Ovary (tissue), 9 donors: ENCODE data around the gene ITGA2. TPM values are rescaled to one million over a fixed set of nuclear protein-coding genes. Genes with fewer than 3 reads are reported as not detected.

ENCODE experiments used
- DNase-seq, 5 donors: peaks; one replicate each; pipeline ENCODE4 v3.0.0-alpha.2; 2019 to 2020
- H3K27ac ChIP-seq, 2 donors: fragments of 200-600 bp; one replicate each; pipeline versions ENCODE4 v1.5.1 to v1.8.0; 2019 to 2022
- H3K27me3 ChIP-seq: fragments of 200-600 bp; one replicate; pipeline ENCODE4 v1.8.0; 2022
- H3K36me3 ChIP-seq: fragments of 200-600 bp; sonication (generic); one replicate; pipeline ENCODE4 v1.5.1; 2019
- H3K4me1 ChIP-seq: one replicate; pipeline ENCODE4 v1.8.1; 2013; ENCODE audit warnings: mild to moderate bottlenecking, moderate library complexity; ENCODE audit not compliant: insufficient read depth
- H3K4me3 ChIP-seq: fragments of 200-600 bp; sonication (generic); one replicate; pipeline ENCODE4 v1.5.1; 2017
- H3K9me3 ChIP-seq, 2 donors: fragments of 200-600 bp in 1 of 2; sonication (generic) in 1 of 2; one replicate each; pipeline versions ENCODE4 v1.5.1 to v1.8.1; 2013 to 2019; ENCODE audit warnings: mild to moderate bottlenecking in 1 of 2, moderate library complexity in 1 of 2
- EP300 ChIP-seq: sonication (generic); formaldehyde crosslinking; IDR thresholded peaks from one replicate; pipeline ENCODE4 v1.6.1; 2017; ENCODE audit warnings: antibody characterized with exemption
- POLR2A ChIP-seq: fragments of 450-650 bp; IDR thresholded peaks from one replicate; pipeline ENCODE4 v1.6.1; 2017; ENCODE audit warnings: antibody characterized with exemption, mild to moderate bottlenecking, moderate library complexity
- WGBS, 3 donors: extraction: QIAGEN DNeasy Blood & Tissue Kit in 1 of 3; methylation state at CpG; one replicate each; pipeline versions ENCODE4 v1.1.5 to v1.1.7; 2013 to 2017; 5-methylcytosine and 5-hydroxymethylcytosine counted together
- intact Hi-C, 4 donors: fragments of 100-400 bp; cut with DNase I; formaldehyde crosslinking; loops; one replicate each; pipeline versions ENCODE4 v1.11.0 to v1.15.1; 2022 to 2023
- polyA plus RNA-seq, 2 donors: library from polyadenylated mRNA; stranded (reverse); fragments of 200-250 nt in 1 of 2; fragments of 350-450 nt in 1 of 2; fragmentation: Illumina TruSeq in 1 of 2; extraction: RNeasy Lipid Tissue Mini Kit (QIAGEN cat#74804) in 1 of 2; gene quantifications; one replicate each; pipeline ENCODE4 v1.2.3, GENCODE V29; 2013 to 2014
- total RNA-seq, 7 donors: library from RNA; depleted of rRNA in 2 of 7; stranded (reverse); fragments of >200 nt in 2 of 7; fragmentation: NEBNext Ultra II Directional in 3 of 7; extraction: Animal tissue kit (Norgen Biotek cat#: 25700) in 3 of 7; gene quantifications; one replicate each; pipeline versions ENCODE4 v1.1.0 to v1.2.4, GENCODE V29; 2016 to 2023
- TF ChIP-seq, protein P1 (sequence below), 3 donors: fragments of 450-650 bp in 2 of 3; fragments of 200-600 bp in 1 of 3; IDR thresholded peaks; one replicate each; pipeline versions ENCODE4 v1.5.1 to v1.8.0; 2016 to 2022; ENCODE audit warnings: antibody characterized with exemption in 3 of 3, mild to moderate bottlenecking in 1 of 3
- donor health status: DM: no; HTN: no; CAD: no; lungs with moderate emphysema.
- donor health status: DM: no; HTN: no; CAD: no.
- donor health status: Bipolar disorder and iron deficiency.
- donor health status: DM: yes; HTN: yes; CAD: no.
- donor health status: DM: no; HTN: no; CAD: no.
- donor health status: DM: yes; HTN: yes; CAD: no.

The ITGA2 gene
- total and polyA plus RNA-seq, 9 donors: 0.36 to 8.4 (median 1.7) TPM

DNA sequence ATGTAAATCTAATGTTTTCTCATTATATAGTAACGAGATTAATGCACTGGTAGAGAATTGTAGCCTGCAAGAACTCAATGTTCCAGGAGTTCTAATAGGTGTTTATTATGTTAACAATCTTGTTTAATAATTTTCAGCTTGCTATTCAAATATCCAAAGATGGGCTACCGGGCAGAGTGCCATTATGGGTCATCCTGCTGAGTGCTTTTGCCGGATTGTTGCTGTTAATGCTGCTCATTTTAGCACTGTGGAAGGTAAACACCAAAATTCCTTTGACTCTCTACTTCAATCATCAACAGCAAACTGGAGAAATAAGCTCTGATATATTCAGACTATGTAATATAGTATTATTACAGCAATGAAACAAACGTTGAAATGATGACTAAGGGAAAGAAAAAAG lies 41.9 kb upstream of the ITGA2 start:
- no peaks in the 10 kb centered on the region for H3K9me3 ChIP-seq
- 6 to 24% (median 9%) methylated on average over 4 of the region's 4 CpGs for WGBS, 3 donors
- no peak overlapping the region for H3K4me3 ChIP-seq
- no peak overlapping the region for H3K27ac ChIP-seq
- peak in 2 of 5 donors; percentile 31 to 38 for DNase-seq
- intact Hi-C loops: loop anchor here in 3 of 4 donors (5.0 to 10.0 kb wide), 2 partner anchors 145 to 148 kb away; no protein-coding TSS in a partner anchor
- no peaks in the 10 kb centered on the region for H3K27me3 ChIP-seq
- TF ChIP-seq, protein P1, sequence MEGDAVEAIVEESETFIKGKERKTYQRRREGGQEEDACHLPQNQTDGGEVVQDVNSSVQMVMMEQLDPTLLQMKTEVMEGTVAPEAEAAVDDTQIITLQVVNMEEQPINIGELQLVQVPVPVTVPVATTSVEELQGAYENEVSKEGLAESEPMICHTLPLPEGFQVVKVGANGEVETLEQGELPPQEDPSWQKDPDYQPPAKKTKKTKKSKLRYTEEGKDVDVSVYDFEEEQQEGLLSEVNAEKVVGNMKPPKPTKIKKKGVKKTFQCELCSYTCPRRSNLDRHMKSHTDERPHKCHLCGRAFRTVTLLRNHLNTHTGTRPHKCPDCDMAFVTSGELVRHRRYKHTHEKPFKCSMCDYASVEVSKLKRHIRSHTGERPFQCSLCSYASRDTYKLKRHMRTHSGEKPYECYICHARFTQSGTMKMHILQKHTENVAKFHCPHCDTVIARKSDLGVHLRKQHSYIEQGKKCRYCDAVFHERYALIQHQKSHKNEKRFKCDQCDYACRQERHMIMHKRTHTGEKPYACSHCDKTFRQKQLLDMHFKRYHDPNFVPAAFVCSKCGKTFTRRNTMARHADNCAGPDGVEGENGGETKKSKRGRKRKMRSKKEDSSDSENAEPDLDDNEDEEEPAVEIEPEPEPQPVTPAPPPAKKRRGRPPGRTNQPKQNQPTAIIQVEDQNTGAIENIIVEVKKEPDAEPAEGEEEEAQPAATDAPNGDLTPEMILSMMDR (IDR thresholded peaks at IDR 0.05): no peak
- no peak for TF ChIP-seq POLR2A
- H3K4me1 ChIP-seq: no peaks in the 10 kb centered on the region
- no peaks in the 10 kb centered on the region for H3K36me3 ChIP-seq

DNA sequence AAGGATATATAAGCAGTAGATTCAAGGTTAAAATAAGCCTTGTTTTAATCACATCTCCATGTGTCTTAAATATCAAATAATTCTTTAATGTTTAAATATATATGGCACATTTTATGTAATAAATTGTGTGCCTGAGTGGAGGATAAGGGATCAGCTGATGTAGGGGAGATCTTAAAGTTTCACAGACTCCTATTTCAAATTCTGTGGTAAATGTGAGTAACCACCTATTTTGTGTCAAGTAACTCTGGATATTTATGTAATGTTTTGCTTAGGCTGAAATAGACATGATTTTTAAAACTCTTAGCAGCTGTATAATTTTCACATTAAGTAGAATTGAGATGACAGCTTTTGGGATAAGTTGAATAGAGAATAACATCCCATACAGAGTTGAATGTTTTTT lies 41.3 kb upstream of the ITGA2 start:
- intact Hi-C loops: loop anchor here in 3 of 4 donors (5.0 to 10.0 kb wide), 2 partner anchors 144 to 147 kb away; no protein-coding TSS in a partner anchor
- no peak overlapping the region for H3K27ac ChIP-seq
- DNase-seq: no peak
- no peak overlapping the region for H3K4me3 ChIP-seq
- TF ChIP-seq POLR2A (no peak), EP300 (no peak)
- TF ChIP-seq, protein P1 (IDR thresholded peaks at IDR 0.05): no peak
- no peaks in the 10 kb centered on the region for H3K4me1 ChIP-seq
- no peaks in the 10 kb centered on the region for H3K36me3 ChIP-seq
- no peaks in the 10 kb centered on the region for H3K27me3 ChIP-seq
- no peaks in the 10 kb centered on the region for H3K9me3 ChIP-seq

DNA sequence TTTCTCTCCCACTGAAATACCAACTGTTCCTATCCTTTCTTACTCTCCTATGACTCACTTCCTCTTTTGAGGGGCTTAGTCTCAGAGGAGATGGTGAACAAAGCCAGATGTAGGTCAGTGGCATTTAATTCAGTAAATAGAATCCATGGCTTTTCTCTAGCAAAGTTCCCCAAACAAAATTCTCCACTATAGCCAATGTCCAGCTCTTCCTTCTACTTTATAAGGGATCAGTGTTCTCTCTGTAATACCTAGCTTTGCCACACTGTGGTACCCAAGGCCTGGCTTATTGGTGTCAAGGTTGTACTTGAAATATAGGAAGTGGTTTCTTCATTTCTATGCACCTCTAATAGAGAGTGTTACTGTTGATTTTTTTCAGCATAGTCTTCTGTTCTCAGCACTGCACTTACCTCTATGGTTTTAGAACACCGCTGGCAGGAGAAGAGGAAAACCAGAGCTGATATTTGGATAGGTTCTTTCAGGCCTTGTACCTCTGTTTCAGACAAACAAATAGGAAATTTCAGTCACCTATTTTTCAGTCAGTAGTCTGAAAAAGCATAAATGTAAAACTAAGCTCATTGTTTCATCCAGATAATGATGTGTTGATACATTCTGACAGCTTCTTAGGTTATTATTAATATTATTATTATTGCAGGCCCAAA lies 40.6 kb upstream of the ITGA2 start:
- H3K4me1 ChIP-seq: no peaks in the 10 kb centered on the region
- DNase-seq: peak; percentile 29 to 61 (median 36)
- H3K27me3 ChIP-seq: no peaks in the 10 kb centered on the region
- 44 to 49% (median 46%) methylated on average over 1 of the region's 1 CpG for WGBS, 3 donors
- intact Hi-C loops: loop anchor here in 3 of 4 donors (5.0 to 10.0 kb wide), 2 partner anchors 144 to 146 kb away; no protein-coding TSS in a partner anchor
- no peaks in the 10 kb centered on the region for H3K36me3 ChIP-seq
- no peaks in the 10 kb centered on the region for H3K9me3 ChIP-seq
- TF ChIP-seq POLR2A (no peak), EP300 (no peak)
- TF ChIP-seq, protein P1 (IDR thresholded peaks at IDR 0.05): peak; percentile 9 to 70 (median 63)
- H3K4me3 ChIP-seq: no peak overlapping the region
- H3K27ac ChIP-seq: no peak overlapping the region

DNA sequence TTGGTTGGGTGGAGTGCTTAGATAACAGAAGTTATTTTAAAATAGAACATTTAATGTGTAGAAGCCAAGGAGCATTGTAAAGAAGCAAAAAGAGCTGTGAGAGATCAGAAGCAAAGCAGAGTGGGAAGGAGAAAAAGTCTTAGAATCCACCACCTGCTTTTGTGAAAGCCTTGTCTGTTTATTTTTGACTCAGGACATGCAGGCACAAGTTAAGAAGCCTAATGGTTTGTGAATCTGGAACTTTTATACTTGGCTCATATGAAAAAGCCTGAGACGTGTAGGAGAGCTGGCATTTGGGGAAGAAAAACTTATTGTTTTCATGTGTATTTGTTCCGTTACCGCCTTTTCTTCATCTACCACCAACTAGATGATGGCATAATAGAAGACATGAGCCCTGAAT lies 38.5 kb upstream of the ITGA2 start:
- Histone ChIP-seq H3K4me3 (no peak overlapping the region), H3K36me3 (no peaks in the 10 kb centered on the region), H3K4me1 (no peaks in the 10 kb centered on the region), H3K9me3 (no peaks in the 10 kb centered on the region), H3K27me3 (no peaks in the 10 kb centered on the region), H3K27ac (no peak overlapping the region)
- WGBS, 3 donors: 85 to 94% (median 92%) methylated on average over 3 of the region's 3 CpGs
- no peak for DNase-seq
- no peak for TF ChIP-seq POLR2A
- intact Hi-C loops: loop anchor here in 1 of 4 donors (5.0 kb wide), 1 partner anchor 147 kb away; no protein-coding TSS in a partner anchor

DNA sequence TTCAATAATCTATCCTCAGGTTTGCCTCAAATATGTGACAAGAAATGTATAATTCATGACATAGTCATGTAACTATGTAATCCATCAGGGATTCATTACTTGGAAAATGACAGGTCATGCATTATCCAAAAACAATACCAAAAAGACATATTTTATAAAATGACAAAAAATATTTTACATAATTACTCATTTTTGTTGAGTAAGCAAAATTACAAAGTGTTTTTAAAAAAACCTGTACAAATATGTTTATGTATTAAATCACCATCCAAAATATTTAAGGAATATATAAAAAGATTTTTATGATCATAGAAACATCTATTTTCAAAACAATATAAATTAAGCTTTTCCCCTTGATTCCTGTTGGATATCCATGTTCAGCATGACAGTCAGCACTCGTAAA lies 36.7 kb upstream of the ITGA2 start:
- TF ChIP-seq, protein P1 (IDR thresholded peaks at IDR 0.05): no peak
- TF ChIP-seq EP300 (no peak), POLR2A (no peak)
- Histone ChIP-seq H3K36me3 (no peaks in the 10 kb centered on the region), H3K9me3 (no peaks in the 10 kb centered on the region), H3K27ac (no peak overlapping the region), H3K27me3 (no peaks in the 10 kb centered on the region), H3K4me3 (no peak overlapping the region), H3K4me1 (no peaks in the 10 kb centered on the region)
- intact Hi-C loops: loop anchor here in 1 of 4 donors (5.0 kb wide), 1 partner anchor 145 kb away; no protein-coding TSS in a partner anchor
- WGBS, 3 donors: 97 to 99% (median 97%) methylated on average over 1 of the region's 1 CpG
- no peak for DNase-seq
